Esophagus muscularis mucosa (tissue), 4 donors: ENCODE measurements around the gene ATP13A3. TPM values are rescaled to one million over a fixed set of nuclear protein-coding genes. Genes with fewer than 3 reads are reported as not detected.

Experiments used
- DNase-seq: peaks from one replicate; pipeline ENCODE4 v3.0.0-alpha.2; 2017; ENCODE audit errors: extremely low spot score
- H3K27ac ChIP-seq, 4 donors: fragments of 200-600 bp; sonication (generic); replicated peaks in 1 of 4; 1 replicate in 3 of 4; 2 replicates in 1 of 4; pipeline ENCODE4 v1.5.1; 2016 to 2019; ENCODE audit warnings: mild to moderate bottlenecking in 1 of 4
- H3K27me3 ChIP-seq, 4 donors: fragments of 200-600 bp; sonication (generic); one replicate each; pipeline versions ENCODE4 v1.5.1 to v1.6.0; 2016 to 2019
- H3K36me3 ChIP-seq, 4 donors: fragments of 200-600 bp; sonication (generic); one replicate each; pipeline ENCODE4 v1.5.1; 2016 to 2019
- H3K4me1 ChIP-seq, 4 donors: fragments of 200-600 bp; sonication (generic); one replicate each; pipeline ENCODE4 v1.5.1; 2016 to 2019
- H3K4me3 ChIP-seq, 4 donors: fragments of 200-600 bp; sonication (generic); 1 replicate in 2 of 4; 2 replicates in 2 of 4; pipeline ENCODE4 v1.5.1; 2016 to 2019; ENCODE audit warnings: mild to moderate bottlenecking in 4 of 4, moderate library complexity in 1 of 4
- H3K9me3 ChIP-seq, 4 donors: fragments of 200-600 bp; sonication (generic); 1 replicate in 3 of 4; 2 replicates in 1 of 4; pipeline ENCODE4 v1.5.1; 2016 to 2019
- CTCF ChIP-seq, 3 experiments: fragments of 200-600 bp in 2 of 3; fragments of 450-650 bp in 1 of 3; sonication (generic) in 2 of 3; IDR thresholded peaks; one replicate each; pipeline ENCODE4 v1.5.1; 2017 to 2019; ENCODE audit warnings: antibody characterized with exemption in 3 of 3, mild to moderate bottlenecking in 2 of 3, moderate library complexity in 1 of 3
- EP300 ChIP-seq: sonication (generic); formaldehyde crosslinking; IDR thresholded peaks from one replicate; pipeline ENCODE4 v1.6.1; 2017; ENCODE audit warnings: antibody characterized with exemption
- POLR2A ChIP-seq: fragments of 450-650 bp; IDR thresholded peaks from one replicate; pipeline ENCODE4 v1.6.1; 2017; ENCODE audit warnings: antibody characterized with exemption, moderate library complexity, mild to moderate bottlenecking, low read depth
- POLR2AphosphoS5 ChIP-seq, 2 donors: sonication (generic); formaldehyde crosslinking; IDR thresholded peaks; one replicate each; pipeline ENCODE4 v1.6.1; 2017; ENCODE audit warnings: antibody characterized with exemption in 2 of 2
- WGBS: methylation state at CpG from one replicate; pipeline ENCODE4 v1.1.5; 2018; 5-methylcytosine and 5-hydroxymethylcytosine counted together
- intact Hi-C: fragments of 100-400 bp; cut with DNase I; formaldehyde crosslinking; loops from one replicate; pipeline ENCODE4 v1.15.1; 2023
- total RNA-seq, 4 donors: library from RNA; depleted of rRNA; stranded (reverse); fragments of >200 nt; gene quantifications; one replicate each; pipeline versions ENCODE4 v1.1.0 to v1.2.1, GENCODE V29; 2016

The ATP13A3 gene
- total RNA-seq, 4 donors from 2014 or later = 74.7 to 167 (median 91.0) TPM

DNA sequence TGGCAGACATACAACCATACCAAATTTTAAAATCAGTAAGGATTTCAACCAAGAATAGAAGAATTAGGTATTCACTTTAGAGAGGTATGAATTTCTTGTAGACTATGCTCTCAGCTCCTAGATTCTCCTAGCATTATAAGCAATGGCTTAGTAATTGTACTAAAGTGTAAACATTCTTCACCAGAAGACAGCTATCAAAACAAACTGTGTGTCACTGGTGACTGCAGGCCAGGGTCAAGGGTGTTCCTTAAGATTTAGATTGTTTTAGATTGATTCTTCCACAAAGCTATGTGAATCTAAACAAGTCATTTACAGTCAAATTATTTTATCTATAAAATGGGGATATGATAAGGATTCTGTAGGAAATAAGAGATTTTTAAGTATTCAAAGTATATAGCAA lies 64.6 kb downstream of the ATP13A3 start:
- peaks cover 0 to 16% (median 7%) of the 10 kb centered on the region in 4 donors for H3K4me1 ChIP-seq
- no peak overlapping the region for H3K27ac ChIP-seq
- intact Hi-C loops = no loop called here
- no peak overlapping the region for H3K4me3 ChIP-seq
- no peaks in the 10 kb centered on the region for H3K27me3 ChIP-seq
- no peak for TF ChIP-seq CTCF (IDR thresholded peaks at IDR 0.05)
- TF ChIP-seq POLR2AphosphoS5 (IDR thresholded peaks at IDR 0.05) = no peak
- no peak for TF ChIP-seq POLR2A
- TF ChIP-seq EP300 = no peak
- peaks cover 13 to 84% (median 38%) of the 10 kb centered on the region in 4 donors for H3K36me3 ChIP-seq
- DNase-seq = no peak
- no peaks in the 10 kb centered on the region for H3K9me3 ChIP-seq

GRCh38 chr3:194418671-194419070 lies 68.1 kb downstream of the ATP13A3 start:
- no peak for TF ChIP-seq POLR2AphosphoS5 (IDR thresholded peaks at IDR 0.05)
- no peak for TF ChIP-seq EP300
- TF ChIP-seq CTCF (IDR thresholded peaks at IDR 0.05) = no peak
- no peak for DNase-seq
- Histone ChIP-seq H3K27me3 (no peaks in the 10 kb centered on the region), H3K36me3 (peaks cover 0 to 61% (median 20%) of the 10 kb centered on the region in 4 donors), H3K4me3 (no peak overlapping the region), H3K4me1 (peaks cover 0 to 16% (median 7%) of the 10 kb centered on the region in 4 donors), H3K9me3 (no peaks in the 10 kb centered on the region), H3K27ac (no peak overlapping the region)
- intact Hi-C loops = no loop called here
- WGBS = 94% methylated on average over 2 of the region's 2 CpGs

- Histone ChIP-seq H3K27me3 (no peaks in the 10 kb centered on the region), H3K9me3 (no peaks in the 10 kb centered on the region), H3K4me3 (no peak overlapping the region), H3K27ac (no peak overlapping the region), H3K36me3 (peaks cover 4 to 73% (median 38%) of the 10 kb centered on the region in 4 donors), H3K4me1 (no peaks in the 10 kb centered on the region)
- intact Hi-C loops = no loop called here
- 89% methylated on average over 7 of the region's 7 CpGs for WGBS
- TF ChIP-seq CTCF (IDR thresholded peaks at IDR 0.05) (no peak), POLR2AphosphoS5 (IDR thresholded peaks at IDR 0.05) (no peak), EP300 (no peak), POLR2A (no peak)
- no peak for DNase-seq
These were observed 79.4 kb downstream of the ATP13A3 start for GRCh38 chr3:194407423-194407822.

GRCh38 chr3:194405766-194406165 lies 81.0 kb downstream of the ATP13A3 start:
- TF ChIP-seq POLR2AphosphoS5 (IDR thresholded peaks at IDR 0.05) = no peak
- no peak for TF ChIP-seq POLR2A
- TF ChIP-seq CTCF (IDR thresholded peaks at IDR 0.05) = no peak
- no peak for TF ChIP-seq EP300
- no peak for DNase-seq
- no peak overlapping the region for H3K27ac ChIP-seq
- 100% methylated on average over 2 of the region's 2 CpGs for WGBS
- H3K4me3 ChIP-seq = no peak overlapping the region
- intact Hi-C loops = no loop called here
- H3K9me3 ChIP-seq = no peaks in the 10 kb centered on the region
- no peaks in the 10 kb centered on the region for H3K4me1 ChIP-seq
- H3K36me3 ChIP-seq = peaks cover 4 to 62% (median 29%) of the 10 kb centered on the region in 4 donors
- H3K27me3 ChIP-seq = no peaks in the 10 kb centered on the region
